ENCODE data around the gene FGF1.
"Not testable (repeated sequence)": the region's sequence is repeated elsewhere in the genome, so short reads cannot be mapped to it uniquely, and the experiment has no call there.

The FGF1 gene

DNA sequence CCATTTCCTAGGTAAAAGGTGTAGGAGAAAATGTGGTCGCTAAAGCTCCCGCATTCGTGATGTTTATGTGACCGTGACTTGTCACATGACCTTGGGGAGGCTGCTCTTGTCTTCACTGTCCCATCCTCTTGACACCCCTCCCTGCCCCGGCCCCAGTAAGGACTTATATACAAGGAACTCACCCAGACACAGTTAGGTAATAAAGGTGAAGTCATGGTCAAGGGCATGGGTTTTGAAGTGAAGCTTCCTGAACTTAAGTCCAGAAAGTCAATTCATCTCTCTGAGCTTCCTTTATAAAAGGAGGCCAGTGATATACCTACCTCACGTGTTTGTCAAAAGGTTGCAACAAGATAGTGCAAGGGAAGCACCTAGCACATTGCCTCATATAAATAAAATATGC, 17.6 kb downstream of the FGF1 start:
- DNase-seq: no peak

- no peak for DNase-seq
Observed at GRCh38 chr5:142667831-142668230, 18.1 kb downstream of the FGF1 start.

GRCh38 chr5:142664636-142665035, 21.3 kb downstream of the FGF1 start:
- DNase-seq: no peak

- no peak for DNase-seq
Observed at GRCh38 chr5:142664067-142664466, 21.8 kb downstream of the FGF1 start.

DNA sequence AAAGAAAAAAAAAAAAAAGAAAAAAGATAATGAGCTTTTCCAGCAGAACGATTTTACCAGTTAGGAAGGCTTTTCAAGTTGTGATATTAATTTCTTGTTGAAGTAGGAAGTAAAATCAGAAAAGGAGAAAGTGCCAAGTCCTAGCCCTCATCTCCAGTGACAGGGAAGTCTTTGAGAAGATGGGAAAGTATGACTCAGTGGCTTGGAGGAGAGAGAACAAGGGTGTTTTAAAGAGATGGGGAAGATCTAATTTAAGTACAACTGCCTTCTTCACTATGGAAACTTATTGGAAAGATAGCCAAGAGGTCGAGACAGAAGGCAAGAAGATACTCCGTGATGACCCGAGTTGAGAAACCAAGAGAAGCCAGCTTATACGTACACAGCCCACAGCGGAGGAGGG, 22.6 kb downstream of the FGF1 start:
- DNase-seq: no peak

DNA sequence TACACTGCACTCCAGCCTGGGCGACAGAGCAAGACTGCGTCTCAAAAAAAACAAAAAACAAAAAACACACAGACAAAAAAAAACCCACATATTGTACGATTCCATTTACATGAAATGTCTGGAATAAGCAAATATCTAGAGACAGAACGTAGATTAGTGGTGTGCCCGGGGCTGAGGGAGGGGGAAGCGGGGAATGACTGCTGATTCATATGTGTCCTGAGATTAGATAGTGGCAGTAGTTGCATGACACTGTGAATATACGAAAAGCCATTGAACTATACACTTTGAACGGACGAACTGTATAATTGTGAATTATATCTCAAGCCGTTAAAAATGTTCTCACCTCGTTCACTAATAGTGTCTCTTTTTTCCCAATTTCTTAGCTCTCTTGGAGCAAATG, 23.9 kb downstream of the FGF1 start:
- DNase-seq: no peak

DNA sequence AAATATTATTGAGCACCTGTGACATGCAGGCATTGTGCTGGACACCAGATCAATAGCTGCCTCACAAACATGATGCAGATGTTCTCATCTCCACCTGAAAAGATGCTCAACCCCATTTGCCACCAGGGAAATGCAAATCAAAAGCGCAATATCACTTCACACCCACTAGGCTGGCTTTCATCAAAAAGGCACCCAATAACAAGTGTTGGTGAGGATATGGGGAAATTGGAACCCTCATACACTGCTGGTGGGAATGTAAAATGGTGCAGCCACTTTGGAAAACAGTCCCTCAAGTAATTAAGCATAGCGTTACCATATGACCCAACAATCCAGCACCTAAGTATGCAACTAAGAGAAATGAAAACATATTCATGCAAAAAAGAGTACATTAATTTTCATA, 24.7 kb downstream of the FGF1 start:
- no peak for DNase-seq

DNA sequence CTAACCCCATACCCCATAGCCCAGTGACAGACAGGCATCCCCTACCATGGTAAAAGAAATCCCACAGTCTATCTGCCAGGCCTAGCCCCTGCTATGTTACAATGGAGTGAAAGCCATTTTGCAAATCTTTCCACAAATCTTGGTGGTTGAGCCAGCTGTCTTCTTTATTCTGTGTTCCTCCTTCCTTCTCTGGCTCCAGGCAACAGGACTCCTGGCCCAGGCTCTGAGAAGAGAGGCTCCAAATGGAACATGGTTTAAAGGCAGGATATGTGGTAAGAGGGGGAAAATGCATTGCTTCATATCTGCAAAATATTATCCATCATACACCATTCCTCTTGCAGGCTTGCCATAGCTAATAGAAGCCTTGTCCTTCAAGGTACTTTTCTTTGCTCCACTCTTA, 25.2 kb downstream of the FGF1 start:
- DNase-seq: no peak

DNA sequence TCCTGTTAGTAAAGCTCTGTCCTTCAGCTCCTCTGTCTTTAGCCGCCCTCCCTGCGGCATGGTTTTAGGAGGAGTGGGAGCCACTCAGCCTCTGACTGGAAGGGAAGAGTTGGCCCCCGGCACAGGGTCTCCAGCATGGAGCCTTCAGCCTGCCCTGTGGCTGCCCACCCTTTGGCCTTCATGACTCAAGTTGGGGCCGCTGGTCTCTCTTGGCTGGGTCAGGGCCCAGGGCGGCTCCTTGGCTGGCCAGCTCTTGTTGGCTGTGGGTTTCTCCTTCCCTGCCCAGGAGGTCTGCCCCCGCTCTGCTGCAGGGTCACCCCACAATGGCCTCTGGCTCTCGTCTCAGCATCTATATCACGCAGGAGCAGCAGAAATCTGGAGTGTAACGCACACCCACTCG, 25.7 kb downstream of the FGF1 start:
- no peak for DNase-seq

- DNase-seq: no peak
Observed at GRCh38 chr5:142659405-142659804, 26.5 kb downstream of the FGF1 start.

DNA sequence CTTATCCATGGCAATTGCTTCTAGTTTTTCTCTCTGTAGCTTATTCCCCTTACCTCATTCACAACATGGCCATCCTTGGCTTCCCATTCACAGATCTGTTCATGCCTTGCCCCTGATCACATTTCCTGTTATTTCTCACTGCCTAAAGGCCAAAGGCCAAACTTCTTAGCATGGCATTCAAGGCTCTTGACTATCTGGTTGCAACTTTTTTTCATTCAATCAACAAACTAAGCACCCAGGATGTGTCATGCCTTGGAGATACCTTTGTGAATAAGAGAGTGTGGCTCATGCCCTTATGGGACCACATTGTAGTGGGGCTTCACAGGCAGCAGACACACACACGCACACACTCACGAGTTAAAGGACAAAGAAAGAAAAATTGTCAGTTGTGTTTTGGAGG, 27.6 kb downstream of the FGF1 start:
- no peak for DNase-seq

GRCh38 chr5:142657446-142657845, 28.4 kb downstream of the FGF1 start:
- no peak for DNase-seq

GRCh38 chr5:142655339-142656267, 30.3 kb downstream of the FGF1 start:
- peak; percentile 95 for DNase-seq

GRCh38 chr5:142654578-142655058, 31.3 kb downstream of the FGF1 start:
- no peak for DNase-seq

GRCh38 chr5:142653321-142653720, 32.6 kb downstream of the FGF1 start:
- no peak for DNase-seq

GRCh38 chr5:142652563-142652962, 33.3 kb downstream of the FGF1 start:
- no peak for DNase-seq

DNA sequence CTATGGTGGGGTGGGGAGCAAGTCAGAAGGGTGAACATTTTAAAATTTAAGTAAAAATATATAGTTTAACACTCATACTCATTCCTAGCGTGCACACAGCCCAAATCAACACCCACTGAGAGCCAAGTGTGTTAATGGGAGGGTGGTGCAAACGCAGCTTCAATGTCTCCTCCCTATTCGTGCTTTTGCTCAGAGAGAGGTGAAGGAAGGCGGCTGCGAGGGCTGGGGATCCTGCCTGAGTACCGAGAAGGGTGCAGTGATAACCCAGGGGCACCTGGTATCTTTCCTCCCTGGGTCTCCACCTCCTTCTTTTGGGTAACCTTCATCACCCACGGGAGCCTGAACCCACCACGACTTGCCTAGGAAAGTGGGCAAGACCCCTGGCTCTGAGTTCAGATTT, 35.0 kb downstream of the FGF1 start:
- no peak for DNase-seq

DNA sequence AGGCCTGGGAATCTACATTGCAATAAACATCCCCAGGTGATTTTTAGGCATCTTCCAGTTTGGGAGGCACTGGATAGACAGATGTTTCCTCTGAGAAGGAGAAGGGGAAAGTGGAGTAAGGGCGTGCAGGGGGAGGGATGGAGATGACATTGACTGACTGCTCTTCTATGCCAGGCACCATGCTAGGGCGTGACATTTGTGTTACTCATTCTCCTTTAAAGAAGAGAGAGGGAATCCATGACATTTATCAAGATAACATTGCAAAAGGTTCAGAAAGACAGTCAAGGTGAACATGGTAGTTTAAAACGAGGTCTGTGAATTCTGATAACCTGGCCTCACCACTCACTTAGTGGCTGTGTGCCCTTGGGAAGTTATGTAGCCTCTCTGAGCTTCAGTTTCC, 35.8 kb downstream of the FGF1 start:
- no peak for DNase-seq

DNA sequence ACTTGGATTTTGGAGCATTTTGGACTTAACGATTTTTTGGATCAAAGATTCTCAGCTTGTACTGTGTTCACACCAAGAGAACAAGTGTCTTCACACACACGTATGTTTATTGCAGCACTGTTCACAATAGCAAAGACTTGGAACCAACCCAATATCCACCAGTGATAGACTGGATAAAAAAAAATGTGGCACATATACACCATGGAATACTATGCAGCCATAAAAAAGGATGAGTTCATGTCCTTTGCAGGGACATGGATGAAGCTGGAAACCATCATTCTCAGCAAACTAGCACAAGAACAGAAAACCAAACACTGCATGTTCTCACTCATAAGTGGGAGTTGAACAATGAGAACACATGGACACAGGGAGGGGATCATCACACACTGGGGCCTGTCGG, 37.8 kb downstream of the FGF1 start:
- not testable (repeated sequence) for DNase-seq

DNA sequence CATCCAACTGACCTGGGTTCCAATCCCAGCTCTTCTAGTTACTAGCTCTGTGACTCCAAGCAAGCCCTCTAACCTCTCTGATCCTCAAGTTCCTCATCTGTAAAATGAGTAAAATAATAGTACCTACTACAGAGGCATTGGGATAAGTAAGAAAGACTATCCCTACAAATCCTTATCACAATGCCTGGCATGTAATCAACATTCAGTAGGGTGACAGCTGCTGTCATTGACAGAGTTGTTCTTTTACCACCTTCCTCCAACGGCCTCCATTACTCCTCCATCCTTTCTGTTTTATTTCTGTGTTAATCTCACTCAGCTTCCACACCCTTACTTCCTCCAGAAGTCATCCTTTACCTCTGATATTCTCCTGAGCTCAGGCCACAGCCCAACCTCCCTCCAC, 40.4 kb downstream of the FGF1 start:
- DNase-seq: no peak

DNA sequence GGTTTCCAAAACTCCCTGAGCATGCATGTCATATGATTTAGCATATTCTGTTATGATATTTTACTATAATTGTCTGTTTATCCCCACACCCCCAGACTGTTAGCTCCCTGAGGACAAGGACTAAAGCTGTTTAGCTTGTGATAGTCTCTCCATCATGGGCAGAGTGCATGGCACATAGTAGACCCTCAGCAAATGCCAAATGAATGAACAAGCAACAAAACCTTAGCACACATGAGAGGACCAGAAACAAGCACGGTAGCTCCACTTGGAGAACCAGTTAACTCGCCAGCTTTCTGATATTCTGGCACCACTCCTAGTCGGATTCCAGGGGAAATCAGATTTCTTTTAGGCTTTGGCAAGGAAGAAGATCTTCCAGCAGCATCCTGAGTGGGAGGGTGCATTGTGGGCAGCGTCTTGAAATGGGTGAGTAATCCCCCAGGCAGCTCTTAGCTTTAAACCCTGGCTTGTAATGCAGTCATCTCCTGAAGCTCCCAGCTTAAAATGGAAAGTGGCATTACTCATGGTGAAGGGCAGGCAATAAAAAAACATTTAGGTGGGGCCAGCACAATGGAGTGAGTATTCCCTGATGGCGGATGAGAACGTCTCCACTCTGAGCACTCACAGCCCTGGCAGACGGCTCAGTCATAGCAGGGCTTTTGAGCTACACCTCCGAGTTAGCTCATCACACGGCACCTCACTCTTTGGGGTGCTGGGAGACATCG, 41.1 kb downstream of the FGF1 start:
- DNase-seq: no peak

- DNase-seq: no peak
Observed at GRCh38 chr5:142644127-142644526, 41.8 kb downstream of the FGF1 start.

- DNase-seq: no peak
Observed at GRCh38 chr5:142643634-142644033, 42.3 kb downstream of the FGF1 start.

GRCh38 chr5:142642427-142642826, 43.5 kb downstream of the FGF1 start:
- DNase-seq: no peak
